Caco-2 (cell line): ENCODE results near the gene PDE10A. TPM values are rescaled to one million over a fixed set of nuclear protein-coding genes. Genes with fewer than 3 reads are reported as not detected.
"Not testable (repeated sequence)": the region's sequence is repeated elsewhere in the genome, so short reads cannot be mapped to it uniquely, and the experiment has no call there.

Experiments
- BruUV-seq: library from RNA; stranded (reverse); fragments of 400-500 nt; replicated peaks from 2 replicates; lab custom pipeline; 2021; lab: Mats Ljungman, UMichigan
- CTCF ChIA-PET: fragments of 300-600 bp; sonication (Branson Sonifier 250); formaldehyde crosslinking; loops from one replicate; lab custom pipeline; 2022; ENCODE audit warnings: antibody characterized with exemption; lab: Charles Lee
- POLR2A ChIA-PET: fragments of 300-600 bp; sonication (Branson Sonifier 250); formaldehyde crosslinking; loops from one replicate; lab custom pipeline; 2022; ENCODE audit warnings: antibody characterized with exemption; lab: Charles Lee
- DNase-seq, 2 experiments: peaks; one replicate each; pipeline versions ENCODE4 v3.0.0 to v3.0.0-alpha.2; 2020 to 2022
- H3K27me3 ChIP-seq: replicated peaks from 2 replicates; pipeline ENCODE4 v1.6.0; 2011; ENCODE audit warnings: low read length; ENCODE audit not compliant: control insufficient read depth, insufficient read depth
- H3K36me3 ChIP-seq: 2 replicates; pipeline ENCODE4 v1.5.1; 2011; ENCODE audit warnings: low read length; ENCODE audit not compliant: control insufficient read depth, insufficient read depth
- H3K4me1 ChIP-seq: fragments of 250-450 bp; sonication (Bioruptor Pico); 2 replicates; pipeline ENCODE4 v1.5.1; 2020; ENCODE audit warnings: mild to moderate bottlenecking
- H3K4me3 ChIP-seq: 2 replicates; pipeline ENCODE4 v1.5.1; 2011; ENCODE audit warnings: low read depth, mild to moderate bottlenecking, control low read depth, low read length
- H3K9me3 ChIP-seq: fragments of 250-450 bp; sonication (Bioruptor Pico); 2 replicates; pipeline ENCODE4 v1.5.1; 2020; ENCODE audit warnings: mild to moderate bottlenecking, moderate library complexity
- H3K27ac Mint-ChIP-seq: one replicate; pipeline ENCODE4 v1.8.0; 2022; ENCODE audit warnings: mixed read lengths; ENCODE audit not compliant: unreplicated experiment
- H3K27me3 Mint-ChIP-seq: one replicate; pipeline ENCODE4 v1.8.0; 2022; ENCODE audit warnings: mixed read lengths; ENCODE audit not compliant: insufficient read depth, unreplicated experiment
- H3K36me3 Mint-ChIP-seq: one replicate; pipeline ENCODE4 v1.8.0; 2022; ENCODE audit warnings: mild to moderate bottlenecking, mixed read lengths; ENCODE audit not compliant: insufficient read depth, unreplicated experiment
- H3K4me1 Mint-ChIP-seq: one replicate; pipeline ENCODE4 v1.8.0; 2022; ENCODE audit warnings: low read depth, mixed read lengths; ENCODE audit not compliant: unreplicated experiment
- H3K4me3 Mint-ChIP-seq: one replicate; pipeline ENCODE4 v1.8.0; 2022; ENCODE audit warnings: mild to moderate bottlenecking, moderate library complexity, mixed read lengths; ENCODE audit not compliant: unreplicated experiment
- H3K9me3 Mint-ChIP-seq: one replicate; pipeline ENCODE4 v1.8.0; 2022; ENCODE audit warnings: mixed read lengths; ENCODE audit not compliant: unreplicated experiment
- CTCF ChIP-seq, 2 experiments: fragments of 200-600 bp in 1 of 2; IDR thresholded peaks; 1 replicate in 1 of 2; 2 replicates in 1 of 2; pipeline versions ENCODE4 v1.5.1 to v1.8.0; 2011 to 2022; ENCODE audit warnings: antibody characterized with exemption in 1 of 2, control low read depth in 1 of 2, inconsistent platforms in 1 of 2, low read depth in 1 of 2, low read length in 1 of 2, mild to moderate bottlenecking in 1 of 2, moderate library complexity in 1 of 2; ENCODE audit not compliant: insufficient read depth in 1 of 2, severe bottlenecking in 1 of 2, unreplicated experiment in 1 of 2
- intact Hi-C: fragments of 100-400 bp; cut with micrococcal nuclease; formaldehyde crosslinking; loops from one replicate; pipeline ENCODE4 v1.10.0; 2022; ENCODE audit not compliant: unreplicated experiment
- total RNA-seq: library from RNA; stranded (reverse); gene quantifications from 2 replicates; pipeline ENCODE4 v1.2.3, GENCODE V29; 2022

PDE10A gene
- total RNA-seq, 1 experiment from 2014 or later = 3.4 TPM

GRCh38 chr6:165559632-165560031 lies 103.4 kb downstream of the PDE10A start:
- ChIA-PET CTCF (no interaction called here), POLR2A (no interaction called here)
- no TSS peak for BruUV-seq
- H3K36me3 ChIP-seq = no peaks in the 10 kb centered on the region
- no peak overlapping the region for H3K4me3 ChIP-seq
- H3K27me3 ChIP-seq = no peaks in the 10 kb centered on the region
- DNase-seq = no peak
- peaks cover 10% of the 10 kb centered on the region for H3K9me3 Mint-ChIP-seq
- H3K4me1 ChIP-seq = peaks cover 5% of the 10 kb centered on the region; the same call in 1 of the 2 replicates
- no peaks in the 10 kb centered on the region for H3K27me3 Mint-ChIP-seq
- H3K4me3 Mint-ChIP-seq = no peak overlapping the region
- H3K36me3 Mint-ChIP-seq = no peaks in the 10 kb centered on the region
- peaks cover 3% of the 10 kb centered on the region; the same call in 1 of the 2 replicates for H3K9me3 ChIP-seq
- no peak overlapping the region for H3K27ac Mint-ChIP-seq
- no peak for TF ChIP-seq CTCF (IDR thresholded peaks at IDR 0.05; ENCODE audit: insufficient read depth in 1 of 2, low read depth in 1 of 2, low read length in 1 of 2, severe bottlenecking in 1 of 2, unreplicated experiment in 1 of 2)
- intact Hi-C loops = no loop called here
- H3K4me1 Mint-ChIP-seq = no peaks in the 10 kb centered on the region

- H3K4me3 ChIP-seq, intact Hi-C loops, H3K4me3 Mint-ChIP-seq, H3K27ac Mint-ChIP-seq, H3K36me3 Mint-ChIP-seq, H3K4me1 Mint-ChIP-seq, POLR2A ChIA-PET, H3K36me3 ChIP-seq, H3K9me3 ChIP-seq, BruUV-seq, H3K27me3 Mint-ChIP-seq, CTCF ChIA-PET, H3K27me3 ChIP-seq, H3K4me1 ChIP-seq, DNase-seq: not testable (repeated sequence)
- peaks cover 10% of the 10 kb centered on the region for H3K9me3 Mint-ChIP-seq
Measured at GRCh38 chr6:165558097-165558496, 104.9 kb downstream of the PDE10A start.

- Histone ChIP-seq H3K36me3 (no peaks in the 10 kb centered on the region), H3K9me3 (peaks cover 3% of the 10 kb centered on the region; the same call in 1 of the 2 replicates), H3K4me1 (peaks cover 5% of the 10 kb centered on the region; the same call in 1 of the 2 replicates), H3K4me3 (no peak overlapping the region), H3K27me3 (no peaks in the 10 kb centered on the region)
- H3K27me3 Mint-ChIP-seq = no peaks in the 10 kb centered on the region
- ChIA-PET CTCF (no interaction called here), POLR2A (no interaction called here)
- TF ChIP-seq CTCF (IDR thresholded peaks at IDR 0.05; ENCODE audit: insufficient read depth in 1 of 2, low read depth in 1 of 2, low read length in 1 of 2, severe bottlenecking in 1 of 2, unreplicated experiment in 1 of 2) = no peak
- H3K4me3 Mint-ChIP-seq = no peak overlapping the region
- H3K27ac Mint-ChIP-seq = no peak overlapping the region
- H3K4me1 Mint-ChIP-seq = no peaks in the 10 kb centered on the region
- peaks cover 10% of the 10 kb centered on the region for H3K9me3 Mint-ChIP-seq
- H3K36me3 Mint-ChIP-seq = no peaks in the 10 kb centered on the region
- DNase-seq = no peak
- intact Hi-C loops = loop anchor here (2.0 kb wide), 1 partner anchor 57 kb away; no protein-coding TSS in a partner anchor
- BruUV-seq = no TSS peak
Measured at GRCh38 chr6:165557674-165558073, 105.4 kb downstream of the PDE10A start.
